ENCODE data around the gene RBFOX1.

The RBFOX1 gene

DNA sequence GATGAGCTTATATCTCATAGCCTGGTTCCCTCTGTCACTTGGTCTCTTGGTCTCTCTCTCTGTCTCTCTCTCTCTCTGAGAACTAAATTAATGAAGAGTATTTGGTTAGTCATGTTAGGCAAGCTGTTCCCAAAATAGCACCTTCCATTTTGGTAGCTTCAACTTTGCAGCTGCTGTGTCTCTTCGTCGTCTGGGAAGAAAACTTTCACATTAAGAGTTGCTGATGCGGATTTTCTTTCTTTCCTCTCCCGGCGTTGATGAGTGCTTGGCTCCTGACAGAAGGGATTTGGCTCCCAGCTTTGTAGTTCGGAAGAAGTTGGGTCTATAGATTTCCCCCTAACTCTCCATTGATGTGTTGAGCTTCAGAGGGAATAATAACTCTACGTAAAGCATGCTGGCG lies at the start of gene RBFOX1:
Gene RBFOX1 (plus strand): TSS at position 235 of the 400 bp plus-strand sequence.
- no peak for DNase-seq

- DNase-seq = no peak
These were observed 47.9 kb upstream of the RBFOX1 start for GRCh38 chr16:7284780-7285179.

- no peak for DNase-seq
These were observed 47.1 kb upstream of the RBFOX1 start for GRCh38 chr16:7285520-7285919.

- DNase-seq = no peak
These were observed 43.3 kb upstream of the RBFOX1 start for GRCh38 chr16:7289299-7289698.

DNA sequence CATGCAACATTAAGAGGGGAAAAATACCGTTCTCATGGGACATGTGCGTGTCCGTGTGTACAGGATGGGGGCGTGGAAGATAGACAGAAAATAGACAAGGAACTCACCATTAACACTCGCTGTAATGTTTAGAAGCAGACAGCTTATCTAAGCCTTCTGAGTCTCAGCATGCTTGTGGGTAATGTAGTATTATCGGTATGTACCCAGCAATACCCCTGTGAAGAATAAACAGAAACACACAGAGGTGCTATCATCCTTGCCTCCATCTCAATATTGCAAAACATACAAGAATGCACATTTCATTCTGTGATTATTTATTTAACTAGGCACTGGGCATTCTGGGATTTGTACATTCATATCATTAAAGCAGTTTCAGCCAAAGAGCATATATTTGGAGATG lies 42.0 kb upstream of the RBFOX1 start:
- DNase-seq = no peak

DNA sequence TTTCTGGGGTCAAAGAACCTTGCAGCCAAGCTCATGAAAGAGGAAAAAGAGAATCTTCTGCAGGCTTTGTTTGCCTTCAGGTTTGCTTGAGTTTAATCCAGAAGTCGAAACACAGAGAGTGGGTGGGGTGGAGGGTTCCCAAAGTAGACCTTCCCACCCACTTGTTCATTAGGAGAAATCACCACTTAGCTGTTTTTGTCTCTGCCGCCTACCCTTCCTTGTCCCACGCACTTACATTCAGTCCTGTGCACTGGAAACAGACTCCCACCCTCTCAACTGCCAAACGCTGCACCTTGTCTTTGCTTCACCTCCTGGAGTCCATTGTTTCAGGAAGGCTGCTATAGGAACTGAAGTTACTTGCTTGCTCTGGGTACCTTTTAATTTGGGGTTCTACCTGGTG lies 38.6 kb upstream of the RBFOX1 start:
- DNase-seq = no peak

DNA sequence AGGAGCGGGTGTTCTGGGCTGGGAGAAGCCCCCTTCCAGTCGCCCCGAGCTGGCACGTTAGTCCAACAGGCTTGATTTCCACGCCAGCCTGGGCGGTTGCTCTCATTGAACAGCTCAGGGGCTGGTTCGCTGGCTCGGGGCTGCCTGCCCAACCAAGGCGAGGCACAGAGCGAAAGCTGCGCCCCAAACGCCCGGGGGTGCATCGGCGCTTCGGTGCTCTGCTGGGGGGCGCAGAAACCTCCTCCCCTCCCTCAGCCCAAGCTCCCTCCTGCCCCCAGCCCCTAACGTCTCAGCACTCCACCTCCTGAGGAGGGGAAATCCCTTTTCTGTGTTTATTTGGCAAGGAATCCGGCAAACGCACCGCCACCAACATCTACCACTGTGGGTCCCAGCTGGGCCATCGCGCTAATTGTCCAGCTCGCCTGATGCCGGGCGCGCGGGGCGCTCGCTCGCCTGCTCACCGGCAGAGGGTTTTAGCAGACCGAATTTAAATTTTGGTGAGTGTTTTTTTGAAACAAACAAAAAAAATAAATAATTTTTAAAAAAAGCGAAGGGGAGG lies 29.5 kb upstream of the RBFOX1 start:
- no peak for DNase-seq

DNA sequence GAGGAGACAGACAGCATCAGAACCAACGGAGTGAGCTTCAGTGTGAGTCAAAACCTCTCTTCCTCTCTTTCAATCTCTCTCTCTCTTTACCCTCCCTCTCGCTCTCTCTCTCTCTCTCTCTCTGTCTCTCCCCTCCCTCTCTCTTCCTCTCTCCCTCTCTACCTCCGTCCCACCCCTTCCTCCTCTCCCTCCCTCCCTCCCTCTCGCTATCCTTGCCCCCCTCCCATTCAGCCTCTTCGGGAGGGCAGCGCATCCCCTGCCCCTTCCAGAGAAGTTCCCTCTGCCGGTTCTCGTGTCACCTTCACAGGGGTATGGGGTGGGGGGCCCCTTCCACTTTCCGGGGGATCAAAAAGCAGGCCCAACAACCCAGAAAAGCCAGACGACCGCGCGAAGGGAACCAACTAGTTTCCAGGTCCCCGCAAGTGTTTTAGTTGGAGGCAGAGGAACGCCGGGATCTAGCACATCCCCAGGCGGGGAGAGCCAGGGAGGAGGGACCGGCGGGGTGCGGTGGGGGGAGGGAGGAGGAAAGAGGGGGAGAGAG lies 28.9 kb upstream of the RBFOX1 start:
- DNase-seq = no peak

- DNase-seq = no peak
These were observed 28.4 kb upstream of the RBFOX1 start for GRCh38 chr16:7304279-7304678.

GRCh38 chr16:7304958-7305357 lies 27.7 kb upstream of the RBFOX1 start:
- no peak for DNase-seq

DNA sequence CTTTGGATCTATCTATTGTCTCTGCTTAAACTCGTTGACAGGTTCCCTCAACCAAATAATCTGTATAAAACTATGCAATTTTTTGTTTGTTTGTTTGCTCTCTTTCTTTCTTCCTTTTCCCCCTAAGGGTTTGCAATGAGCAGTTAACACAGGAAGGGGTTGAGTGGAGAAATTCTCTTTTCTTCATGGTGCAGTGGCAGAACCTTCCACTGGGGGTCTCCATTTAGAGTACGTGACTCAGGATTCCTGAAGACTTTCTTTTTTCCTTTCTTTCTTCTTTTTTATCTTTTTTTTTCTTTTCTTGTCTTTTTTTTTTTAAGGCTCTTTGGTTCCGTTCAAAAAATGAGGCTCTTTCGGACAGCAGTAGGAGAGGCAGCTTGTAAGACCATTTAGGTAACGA lies 19.5 kb upstream of the RBFOX1 start:
- no peak for DNase-seq

GRCh38 chr16:7314163-7314562 lies 18.5 kb upstream of the RBFOX1 start:
- no peak for DNase-seq

DNA sequence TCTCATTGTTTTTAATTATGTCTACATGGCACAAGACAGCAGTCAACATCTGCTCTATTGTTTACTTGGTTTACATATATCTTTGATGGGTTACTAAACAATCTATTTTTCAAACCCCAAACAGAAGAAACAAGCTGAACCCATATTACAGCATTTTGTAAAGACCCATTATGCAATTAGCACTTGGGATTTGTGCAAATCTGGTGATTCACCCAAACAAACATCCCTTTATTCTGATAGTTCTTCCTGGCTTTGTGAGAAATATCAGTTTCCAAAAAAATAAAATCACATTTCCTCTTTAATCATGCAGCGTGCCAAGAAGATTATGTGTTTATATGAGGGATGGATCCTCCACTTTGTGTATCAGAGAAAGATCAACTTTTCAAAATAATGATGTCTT lies 16.8 kb upstream of the RBFOX1 start:
- DNase-seq = no peak

DNA sequence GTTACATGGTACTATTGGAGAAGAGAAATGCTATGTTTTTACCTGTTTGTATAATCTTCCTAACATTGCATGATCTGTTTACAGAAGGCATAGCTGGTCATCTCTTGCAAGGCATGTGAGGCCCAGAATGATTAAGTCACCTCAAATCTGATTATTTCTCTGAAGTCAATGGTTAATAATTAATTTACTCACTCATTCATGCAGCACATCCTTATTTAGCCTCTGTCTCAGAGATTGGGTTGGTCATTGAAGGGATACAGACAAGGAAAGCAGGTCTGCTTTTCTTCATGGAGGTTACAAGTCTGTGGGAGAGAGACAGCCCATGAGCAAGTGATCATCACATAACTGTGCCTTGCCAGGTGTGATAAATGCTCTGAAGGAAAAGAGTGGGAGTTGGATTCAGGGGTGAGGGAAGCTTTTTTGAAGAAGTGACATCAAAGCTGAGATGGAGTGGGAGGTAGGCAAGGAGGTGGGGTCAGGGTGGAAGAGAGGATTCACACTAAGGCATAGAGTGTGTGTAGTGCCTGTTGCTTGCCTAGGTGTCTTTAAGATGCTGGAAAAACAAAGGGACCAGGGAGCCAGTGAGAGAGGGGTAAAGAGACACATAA lies 16.3 kb upstream of the RBFOX1 start:
- no peak for DNase-seq

DNA sequence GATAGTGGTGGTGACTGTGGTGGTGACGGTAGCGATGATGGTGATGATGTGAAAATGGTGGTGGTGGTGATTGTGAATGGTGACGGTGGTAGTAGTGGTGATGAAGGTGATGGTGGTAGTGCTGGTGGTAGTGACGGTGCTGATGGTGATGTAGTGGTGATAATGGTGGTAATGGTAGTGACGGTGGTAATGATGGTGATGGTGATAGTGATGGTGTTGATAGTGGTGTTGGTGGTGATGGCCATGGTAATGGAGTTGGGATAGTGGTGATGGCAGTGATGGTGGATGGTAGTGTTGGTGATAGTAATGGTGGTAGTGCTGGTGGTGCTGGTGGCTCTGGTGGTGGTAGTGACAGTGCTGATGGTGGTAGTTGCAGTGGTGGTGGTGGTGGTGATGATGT lies 14.7 kb upstream of the RBFOX1 start:
- no peak for DNase-seq

GRCh38 chr16:7318686-7319085 lies 14.0 kb upstream of the RBFOX1 start:
- no peak for DNase-seq

- no peak for DNase-seq
These were observed 13.1 kb upstream of the RBFOX1 start for GRCh38 chr16:7319514-7319913.

- no peak for DNase-seq
These were observed 11.0 kb upstream of the RBFOX1 start for GRCh38 chr16:7321661-7322060.

DNA sequence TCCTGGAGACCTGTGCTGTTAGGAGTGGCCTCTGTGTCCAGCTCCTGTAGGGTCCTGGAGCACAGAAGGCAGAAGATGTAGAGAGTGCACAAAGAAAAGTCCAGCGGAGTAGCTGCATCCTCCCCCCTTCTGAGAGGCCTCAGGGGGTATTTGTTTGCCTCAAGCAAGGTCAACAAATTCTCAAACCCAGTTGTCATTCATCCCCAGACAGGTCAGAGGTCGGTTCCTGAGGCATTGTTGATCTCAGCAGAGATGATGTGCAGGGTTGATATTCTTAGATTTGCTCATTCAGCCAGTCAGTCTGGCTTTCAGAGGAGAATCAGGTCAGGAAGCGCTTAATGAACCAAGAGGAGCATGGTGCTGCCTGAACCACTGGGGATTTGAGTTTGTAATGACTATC lies 8.3 kb upstream of the RBFOX1 start:
- no peak for DNase-seq

GRCh38 chr16:7325834-7326233 lies 6.8 kb upstream of the RBFOX1 start:
- no peak for DNase-seq

- no peak for DNase-seq
These were observed 1.9 kb upstream of the RBFOX1 start for GRCh38 chr16:7330709-7331108.

GRCh38 chr16:7331997-7332396 lies 648 bp upstream of the RBFOX1 start:
- DNase-seq = no peak

DNA sequence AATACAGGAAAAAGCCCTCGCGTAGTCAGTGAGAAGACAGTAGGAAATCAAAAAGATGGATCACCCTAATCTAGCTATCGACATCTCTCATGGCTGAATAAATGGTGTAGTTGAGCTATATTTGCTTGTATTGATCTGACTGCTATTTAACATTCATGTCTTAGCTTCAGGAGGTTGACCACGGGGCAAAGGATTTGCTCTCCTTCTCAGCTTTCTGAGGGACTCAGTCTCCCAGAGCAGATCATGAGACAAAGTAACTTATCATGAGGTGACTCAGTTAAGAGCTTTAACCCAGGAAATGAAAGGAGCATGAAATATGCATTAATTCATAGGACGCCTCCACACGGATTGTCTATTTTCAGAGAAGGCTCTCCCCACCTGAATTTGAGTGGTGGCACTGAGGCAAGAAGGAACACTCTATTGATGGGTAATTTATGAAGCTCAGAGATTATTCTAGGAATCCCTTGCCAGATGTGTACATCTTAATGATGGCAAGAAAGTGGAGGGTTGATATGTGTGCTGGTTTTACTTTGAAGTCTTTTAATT lies 608 bp downstream of the RBFOX1 start:
- no peak for DNase-seq

GRCh38 chr16:7334801-7335560 lies 2.3 kb downstream of the RBFOX1 start:
- DNase-seq = no peak
